Right lobe of liver (tissue), 4 donors: ENCODE data around the gene ALOX12.

Source experiments
- CTCF ChIP-seq, 4 donors: fragments of 200-600 bp in 3 of 4; fragments of 450-650 bp in 1 of 4; IDR thresholded peaks; one replicate each; pipeline versions ENCODE4 v1.5.1 to v1.8.0; 2016 to 2022; ENCODE audit warnings: antibody characterized with exemption in 4 of 4, mild to moderate bottlenecking in 2 of 4
- POLR2A ChIP-seq: fragments of 450-650 bp; IDR thresholded peaks from one replicate; pipeline ENCODE4 v1.6.1; 2017; ENCODE audit warnings: antibody characterized with exemption, mild to moderate bottlenecking
- donor health status: DM: no; HTN: no; CAD: no.
- donor health status: DM: no; HTN: no; CAD: no.
- donor health status: DM: no; HTN: yes; CAD: no.

GRCh38 chr17:6953689-6954088 lies 42.2 kb upstream of the ALOX12 start:
- TF ChIP-seq CTCF (IDR thresholded peaks at IDR 0.05) (no peak), POLR2A (no peak)
